Mesothelial cell of epicardium (in vitro differentiated cells): ENCODE measurements around the gene GRK4. TPM values are rescaled to one million over a fixed set of nuclear protein-coding genes. Genes with fewer than 3 reads are reported as not detected.

Experiments used
- DNase-seq, 2 experiments: peaks; one replicate each; pipeline ENCODE4 v3.0.0; 2021; ENCODE audit warnings: low spot score in 2 of 2; ENCODE audit not compliant: unreplicated experiment in 2 of 2
- H3K27ac Mint-ChIP-seq: 2 replicates; pipeline ENCODE4 v1.8.0; 2021; ENCODE audit warnings: mixed read lengths
- H3K27me3 Mint-ChIP-seq: 2 replicates; pipeline ENCODE4 v1.8.0; 2021; ENCODE audit warnings: low read depth, mixed read lengths
- H3K36me3 Mint-ChIP-seq: 2 replicates; pipeline ENCODE4 v1.8.0; 2021; ENCODE audit warnings: mixed read lengths
- H3K4me1 Mint-ChIP-seq: 2 replicates; pipeline ENCODE4 v1.8.0; 2021; ENCODE audit warnings: mixed read lengths
- H3K4me3 Mint-ChIP-seq: 2 replicates; pipeline ENCODE4 v1.8.0; 2021; ENCODE audit warnings: mild to moderate bottlenecking, moderate library complexity, mixed read lengths
- H3K9me3 Mint-ChIP-seq: 2 replicates; pipeline ENCODE4 v1.8.0; 2021; ENCODE audit warnings: mixed read lengths
- total RNA-seq: library from RNA; stranded (reverse); gene quantifications from 3 replicates; pipeline ENCODE4 v1.2.1, GENCODE V29; 2021
- TF ChIP-seq, protein P1 (sequence below): fragments of 200-600 bp; sonication (generic); IDR thresholded peaks from one replicate; pipeline ENCODE4 v1.5.0; 2021; ENCODE audit warnings: antibody characterized with exemption; ENCODE audit not compliant: unreplicated experiment

Gene GRK4
- total RNA-seq, 1 donor from 2014 or later = 18.4 TPM

DNA sequence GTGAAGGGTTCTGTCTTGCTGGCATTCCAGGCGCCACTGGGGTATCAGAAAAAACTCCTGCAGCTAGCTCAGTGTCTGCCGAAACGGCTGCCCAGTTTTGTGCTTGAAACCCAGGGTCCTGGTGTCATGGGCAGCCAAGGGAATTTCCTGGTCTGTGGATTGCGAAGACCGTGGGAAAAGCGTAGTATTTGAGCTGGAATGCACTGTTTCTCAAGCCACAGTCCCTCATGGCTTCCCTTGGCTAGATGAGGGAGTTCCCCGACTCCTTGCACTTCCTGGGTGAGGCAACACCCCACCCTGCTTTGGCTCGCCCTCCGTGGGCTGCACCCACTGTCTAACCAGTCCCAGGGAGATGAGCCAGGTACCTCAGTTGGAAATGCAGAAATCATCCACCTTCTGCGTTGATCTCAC lies 40.2 kb upstream of the GRK4 start:
- no peaks in the 10 kb centered on the region for H3K27me3 Mint-ChIP-seq
- no peak overlapping the region for H3K4me3 Mint-ChIP-seq
- peaks cover 22% of the 10 kb centered on the region for H3K9me3 Mint-ChIP-seq
- TF ChIP-seq, protein P1, sequence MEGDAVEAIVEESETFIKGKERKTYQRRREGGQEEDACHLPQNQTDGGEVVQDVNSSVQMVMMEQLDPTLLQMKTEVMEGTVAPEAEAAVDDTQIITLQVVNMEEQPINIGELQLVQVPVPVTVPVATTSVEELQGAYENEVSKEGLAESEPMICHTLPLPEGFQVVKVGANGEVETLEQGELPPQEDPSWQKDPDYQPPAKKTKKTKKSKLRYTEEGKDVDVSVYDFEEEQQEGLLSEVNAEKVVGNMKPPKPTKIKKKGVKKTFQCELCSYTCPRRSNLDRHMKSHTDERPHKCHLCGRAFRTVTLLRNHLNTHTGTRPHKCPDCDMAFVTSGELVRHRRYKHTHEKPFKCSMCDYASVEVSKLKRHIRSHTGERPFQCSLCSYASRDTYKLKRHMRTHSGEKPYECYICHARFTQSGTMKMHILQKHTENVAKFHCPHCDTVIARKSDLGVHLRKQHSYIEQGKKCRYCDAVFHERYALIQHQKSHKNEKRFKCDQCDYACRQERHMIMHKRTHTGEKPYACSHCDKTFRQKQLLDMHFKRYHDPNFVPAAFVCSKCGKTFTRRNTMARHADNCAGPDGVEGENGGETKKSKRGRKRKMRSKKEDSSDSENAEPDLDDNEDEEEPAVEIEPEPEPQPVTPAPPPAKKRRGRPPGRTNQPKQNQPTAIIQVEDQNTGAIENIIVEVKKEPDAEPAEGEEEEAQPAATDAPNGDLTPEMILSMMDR = no peak
- no peaks in the 10 kb centered on the region for H3K4me1 Mint-ChIP-seq
- H3K27ac Mint-ChIP-seq = no peak overlapping the region
- no peak for DNase-seq
- peaks cover 57% of the 10 kb centered on the region for H3K36me3 Mint-ChIP-seq

DNA sequence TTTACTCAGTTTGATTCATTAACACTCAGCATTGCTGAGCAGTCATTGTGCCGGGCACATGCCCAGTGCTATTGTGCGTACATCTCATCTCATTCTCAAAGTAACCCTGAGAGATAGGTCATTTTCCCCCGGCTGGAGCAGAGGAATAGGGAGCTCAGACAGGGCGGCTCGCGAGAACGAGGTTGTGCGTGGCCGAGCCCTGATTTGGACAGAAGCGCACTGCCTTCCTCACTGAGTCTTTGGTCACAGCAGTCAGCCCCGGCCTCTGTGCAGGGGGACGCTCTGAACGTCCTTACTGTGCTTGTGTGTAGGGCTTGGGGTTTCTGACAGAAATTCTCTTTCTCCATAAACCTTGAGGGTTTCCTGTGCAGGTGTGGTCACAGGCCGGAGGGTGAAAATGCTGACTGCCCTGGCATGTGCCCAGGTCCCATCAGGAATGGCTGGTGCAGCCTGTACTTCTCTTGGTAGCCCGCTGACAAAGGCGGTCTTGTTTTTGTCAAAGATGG lies 39.6 kb upstream of the GRK4 start:
- H3K4me3 Mint-ChIP-seq = no peak overlapping the region

GRCh38 chr4:2924286-2924685 lies 39.1 kb upstream of the GRK4 start:
- Mint-ChIP-seq H3K36me3 (peaks cover 55% of the 10 kb centered on the region), H3K4me3 (no peak overlapping the region), H3K9me3 (peaks cover 16% of the 10 kb centered on the region), H3K27me3 (no peaks in the 10 kb centered on the region), H3K4me1 (no peaks in the 10 kb centered on the region), H3K27ac (no peak overlapping the region)
- TF ChIP-seq, protein P1 = no peak
- DNase-seq = peak in 1 of 2 experiments; percentile 1

More for the DNA sequence above, 39.6 kb upstream of the GRK4 start:
- Mint-ChIP-seq H3K27me3 (no peaks in the 10 kb centered on the region), H3K4me1 (no peaks in the 10 kb centered on the region), H3K9me3 (peaks cover 17% of the 10 kb centered on the region), H3K27ac (no peak overlapping the region), H3K36me3 (peaks cover 55% of the 10 kb centered on the region)
- TF ChIP-seq, protein P1 = no peak
- peak in 1 of 2 experiments; percentile 11 for DNase-seq

DNA sequence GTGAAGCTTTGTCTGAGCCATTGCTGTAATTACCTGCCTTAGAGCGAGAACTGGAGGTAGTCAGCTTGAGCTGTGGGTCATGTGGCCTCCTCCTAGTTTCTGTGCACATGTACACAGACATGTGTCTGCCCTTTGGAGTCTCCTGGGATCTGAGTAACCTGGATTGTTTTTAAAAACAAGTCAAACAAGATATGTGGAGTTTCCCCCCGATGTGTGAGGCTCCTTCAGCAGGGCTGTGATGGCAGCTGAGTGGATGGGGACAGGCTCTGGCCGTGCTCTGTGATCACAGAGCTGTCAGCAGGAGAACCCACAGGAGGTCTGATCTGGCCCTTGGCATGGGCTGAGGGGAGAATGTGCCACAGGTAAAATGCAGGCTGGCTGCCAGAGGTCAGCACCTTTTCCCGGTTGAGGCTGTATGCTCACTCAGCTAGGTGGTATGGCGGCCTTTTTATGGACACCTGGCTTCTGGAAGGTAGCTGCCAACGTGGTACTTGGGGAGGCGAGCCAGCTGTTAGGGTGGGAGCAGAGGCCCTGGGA lies 38.5 kb upstream of the GRK4 start:
- TF ChIP-seq, protein P1 = no peak
- Mint-ChIP-seq H3K4me1 (no peaks in the 10 kb centered on the region), H3K27ac (peak overlapping the region; percentile 9), H3K4me3 (no peak overlapping the region), H3K27me3 (no peaks in the 10 kb centered on the region), H3K36me3 (peaks cover 50% of the 10 kb centered on the region), H3K9me3 (peaks cover 10% of the 10 kb centered on the region)
- DNase-seq = peak in 1 of 2 experiments; percentile 6

GRCh38 chr4:2925496-2925895 lies 37.9 kb upstream of the GRK4 start:
- Mint-ChIP-seq H3K27ac (no peak overlapping the region), H3K36me3 (peaks cover 43% of the 10 kb centered on the region), H3K4me3 (no peak overlapping the region)

More at GRCh38 chr4:2925496-2925895, 37.9 kb upstream of the GRK4 start:
- Mint-ChIP-seq H3K4me1 (no peaks in the 10 kb centered on the region), H3K9me3 (peaks cover 4% of the 10 kb centered on the region), H3K27me3 (no peaks in the 10 kb centered on the region)
- TF ChIP-seq, protein P1 = no peak
- no peak for DNase-seq
